GM18867 (cell line): ENCODE data around the gene NTN4.
"Not testable (repeated sequence)": the region's sequence is repeated elsewhere in the genome, so short reads cannot be mapped to it uniquely, and the experiment has no call there.

Source experiments
- ATAC-seq: cut with Tn5 transposase; IDR thresholded peaks from one replicate; pipeline ENCODE4 v1.9.1; 2021; ENCODE audit warnings: mild to moderate bottlenecking, moderate library complexity; ENCODE audit not compliant: unreplicated experiment

NTN4 gene

DNA sequence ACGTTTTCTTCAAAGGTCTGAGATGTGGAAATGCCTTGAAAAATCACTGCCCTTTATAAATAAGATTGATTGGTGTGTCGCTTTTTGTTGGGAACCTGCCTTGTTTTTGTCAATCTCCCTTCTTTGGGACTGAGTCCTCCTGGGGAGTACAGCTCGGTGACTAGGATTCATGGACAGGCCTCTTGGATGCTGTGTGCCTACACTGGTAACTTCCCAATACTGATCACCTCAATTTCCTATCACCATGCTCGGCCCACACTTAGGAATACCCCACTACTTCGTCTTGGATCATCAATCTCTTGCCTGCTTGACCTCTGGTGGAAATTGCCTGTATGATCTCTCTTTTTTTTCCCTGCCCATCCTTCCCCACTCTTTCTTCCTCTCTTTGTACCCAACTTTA, 34.2 kb downstream of the NTN4 start:
- ATAC-seq: no peak

DNA sequence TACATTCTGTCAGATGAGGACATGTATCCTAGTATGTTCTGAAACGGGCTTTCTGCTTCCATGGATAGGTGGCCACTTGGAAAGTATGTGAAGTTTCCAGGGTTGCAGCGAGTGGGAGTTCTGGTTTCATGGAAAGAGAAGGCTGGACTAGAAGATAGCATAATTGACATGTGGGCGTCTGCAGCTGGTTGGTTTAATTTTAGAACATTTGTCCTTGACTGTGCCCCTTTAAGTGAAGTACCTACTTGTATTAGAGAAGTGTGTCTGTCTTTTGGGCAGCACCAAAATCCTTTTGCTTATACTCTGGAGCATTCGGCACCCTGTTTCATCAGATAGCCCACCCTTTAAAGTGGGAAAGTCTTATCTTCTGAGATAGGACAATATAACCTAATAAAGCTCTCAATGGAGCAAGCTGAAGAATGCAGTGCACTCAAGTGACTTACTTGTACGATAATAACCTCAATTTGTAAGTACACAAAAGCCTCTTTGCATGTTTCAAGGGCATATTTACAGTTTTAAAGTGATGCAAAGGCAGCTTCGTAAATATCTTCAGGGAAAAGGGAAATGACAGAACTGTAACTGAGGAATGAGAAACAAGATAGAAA, 35.2 kb downstream of the NTN4 start:
- ATAC-seq: no peak

DNA sequence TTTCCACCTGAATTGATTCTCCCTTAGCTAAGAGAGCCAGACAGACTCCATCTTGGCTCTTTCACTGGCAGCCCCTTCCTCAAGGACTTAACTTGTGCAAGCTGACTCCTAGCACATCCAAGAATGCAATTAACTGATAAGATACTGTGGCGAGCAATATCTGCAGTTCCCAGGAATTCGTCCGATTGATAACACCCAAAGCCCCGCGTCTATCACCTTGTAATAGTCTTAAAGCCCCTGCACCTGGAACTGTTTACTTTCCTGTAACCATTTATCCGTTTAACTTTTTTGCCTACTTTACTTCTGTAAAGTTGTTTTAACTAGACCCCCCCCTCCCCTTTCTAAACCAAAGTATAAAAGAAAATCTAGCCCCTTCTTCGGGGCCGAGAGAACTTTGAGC, 44.5 kb downstream of the NTN4 start:
- not testable (repeated sequence) for ATAC-seq

DNA sequence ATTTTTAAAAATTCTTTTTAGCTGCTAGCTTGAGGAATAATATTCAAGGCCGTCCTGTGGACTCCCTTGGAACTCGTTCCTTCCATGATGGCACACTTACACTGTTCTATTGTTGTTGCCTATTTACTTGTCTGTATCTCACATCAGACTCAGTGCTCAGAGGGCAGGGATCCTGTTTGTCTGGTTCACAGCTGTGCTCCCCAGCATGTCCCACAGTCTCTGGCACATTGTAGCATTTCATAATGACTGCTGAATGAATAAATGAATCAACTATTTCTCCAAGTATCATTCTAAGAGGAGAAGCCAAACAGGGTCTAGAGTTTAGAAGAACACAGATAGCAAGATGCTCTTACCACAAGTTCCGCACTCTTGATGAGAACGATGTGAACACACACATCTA, 48.0 kb downstream of the NTN4 start:
- ATAC-seq: no peak

DNA sequence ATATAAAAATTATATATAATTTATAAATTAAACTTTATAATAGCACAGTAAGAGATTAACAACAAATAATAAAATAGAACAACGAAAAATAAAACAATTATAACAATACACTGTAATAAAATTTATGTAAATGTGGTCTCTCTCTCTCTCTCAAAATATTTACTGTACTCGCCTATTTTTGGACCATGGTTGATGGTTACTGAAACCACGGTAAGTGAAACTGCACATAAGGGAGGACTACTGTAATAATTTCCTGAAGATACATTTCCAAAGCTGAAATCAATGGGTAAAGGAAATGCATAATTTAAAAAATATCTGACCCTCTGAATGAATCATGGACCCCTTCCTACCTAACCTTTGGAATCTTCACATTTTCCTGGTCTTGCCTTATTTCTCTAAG, 48.9 kb downstream of the NTN4 start:
- ATAC-seq: no peak

DNA sequence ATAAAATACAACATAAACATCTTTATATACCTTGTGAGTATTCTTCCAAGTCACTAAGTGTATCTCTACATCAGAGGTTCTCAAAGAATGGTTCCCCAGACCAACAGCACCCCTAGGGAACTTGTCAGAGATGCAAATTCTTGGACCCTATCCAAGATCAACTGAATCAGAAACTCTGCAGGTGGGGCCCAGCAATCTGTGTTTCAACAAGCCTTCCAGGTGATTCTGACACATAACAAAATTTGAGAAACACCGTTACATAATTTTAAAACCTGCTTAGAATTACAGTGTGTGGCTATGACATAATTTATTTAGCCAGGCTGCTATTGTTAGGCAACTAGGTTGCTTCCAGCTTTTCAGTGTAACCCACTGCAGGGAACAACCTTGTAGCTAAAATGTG, 49.8 kb downstream of the NTN4 start:
- no peak for ATAC-seq

DNA sequence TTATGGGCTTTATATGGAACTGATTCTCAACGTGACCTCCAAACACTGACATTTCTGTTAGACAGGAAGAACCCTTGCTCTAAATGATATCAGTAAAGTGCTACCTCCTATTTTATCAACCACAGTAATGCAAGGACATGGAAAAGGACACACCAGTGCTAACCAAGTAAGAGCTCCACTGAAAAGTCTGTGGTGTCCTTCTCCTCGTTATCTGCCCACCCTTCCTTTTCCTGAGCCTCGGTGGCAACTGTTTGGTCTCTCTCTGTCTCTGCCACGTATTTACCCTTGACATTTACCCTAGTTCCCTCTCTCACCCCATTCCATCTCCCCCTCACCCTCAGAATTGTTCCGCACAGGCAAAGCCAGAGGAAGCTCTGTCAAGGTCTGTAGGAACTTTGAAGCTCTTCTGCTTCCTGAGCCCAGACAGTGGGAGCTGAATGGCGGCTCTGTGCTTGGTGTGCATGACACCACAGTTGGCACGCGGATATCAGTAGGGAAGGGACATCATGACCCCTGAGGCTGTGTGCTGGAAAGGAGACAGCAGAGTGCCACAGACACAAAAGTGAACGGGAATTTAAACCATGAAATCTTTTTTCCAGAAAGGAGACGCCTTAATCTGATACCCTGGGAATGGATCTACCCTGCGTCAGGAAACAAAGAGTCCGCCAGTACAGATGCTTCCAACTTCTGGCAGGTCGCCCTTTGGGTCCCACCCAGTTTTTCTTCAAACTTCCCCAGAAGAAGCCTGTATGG, 50.8 kb downstream of the NTN4 start:
- ATAC-seq: no peak

DNA sequence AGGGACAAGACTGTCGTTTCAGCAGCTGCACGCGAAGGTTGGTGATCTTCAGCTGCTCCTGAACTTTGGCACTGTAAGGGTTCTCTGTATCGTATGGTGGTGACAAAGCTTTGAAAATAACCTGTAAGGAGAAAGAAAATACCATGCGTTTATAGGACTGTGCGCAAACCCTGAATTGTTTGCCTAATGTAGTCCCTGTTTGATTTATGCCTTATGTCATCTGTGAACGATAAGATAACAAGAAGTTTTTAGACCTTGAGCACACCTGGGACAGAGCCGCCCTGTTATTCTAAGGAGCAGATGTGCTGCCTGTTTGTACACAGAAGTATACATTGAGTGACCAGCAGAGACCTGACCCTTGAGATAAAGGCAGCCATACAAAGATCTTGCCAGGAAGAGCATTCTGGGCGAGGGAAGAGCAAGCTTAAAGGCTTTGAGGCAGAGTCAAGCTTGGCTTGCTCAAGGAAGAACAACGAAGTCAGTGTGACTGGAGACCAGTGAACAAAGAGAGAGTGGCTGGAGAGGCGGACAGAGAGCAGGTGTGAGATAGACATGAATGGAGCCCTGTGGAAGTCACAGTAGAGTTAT, 52.4 kb downstream of the NTN4 start:
- ATAC-seq: no peak

DNA sequence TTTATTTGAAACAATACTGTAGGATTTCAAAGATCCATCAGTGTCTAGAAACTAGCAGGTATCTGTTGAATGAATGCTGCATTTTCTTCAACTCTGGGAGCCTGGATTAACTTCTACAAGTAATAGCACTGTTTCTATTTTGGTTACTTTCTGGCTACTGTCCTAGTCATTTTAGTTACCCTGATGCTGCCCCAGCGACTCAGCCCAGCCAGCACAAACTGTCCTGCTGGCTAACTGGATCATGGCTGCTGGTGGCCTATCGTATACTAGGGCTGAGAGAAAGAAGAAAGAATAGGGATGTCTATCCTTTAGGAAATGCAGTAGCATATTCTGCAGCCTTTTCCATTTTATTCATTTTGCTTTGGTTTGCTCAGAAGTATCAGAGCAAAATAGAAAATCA, 53.9 kb downstream of the NTN4 start:
- ATAC-seq: no peak

DNA sequence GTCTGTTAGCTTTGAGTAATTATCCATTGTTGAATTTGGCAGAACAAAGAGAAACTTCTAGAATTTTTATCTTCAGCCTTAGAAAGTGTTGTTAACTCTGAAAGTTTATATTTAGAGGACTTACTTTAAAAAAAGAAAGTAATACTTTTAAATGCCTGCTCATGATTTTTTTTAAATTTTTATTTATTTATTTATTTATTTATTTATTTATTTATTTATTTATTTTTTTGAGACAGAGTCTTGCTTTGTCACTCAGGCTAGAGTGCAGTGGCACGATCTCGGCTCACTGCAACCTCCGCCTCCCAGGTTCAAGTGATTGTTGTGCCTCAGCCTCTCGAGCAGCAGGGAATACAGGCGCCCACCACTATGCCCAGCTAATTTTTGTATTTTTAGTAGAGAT, 54.8 kb downstream of the NTN4 start:
- not testable (repeated sequence) for ATAC-seq

DNA sequence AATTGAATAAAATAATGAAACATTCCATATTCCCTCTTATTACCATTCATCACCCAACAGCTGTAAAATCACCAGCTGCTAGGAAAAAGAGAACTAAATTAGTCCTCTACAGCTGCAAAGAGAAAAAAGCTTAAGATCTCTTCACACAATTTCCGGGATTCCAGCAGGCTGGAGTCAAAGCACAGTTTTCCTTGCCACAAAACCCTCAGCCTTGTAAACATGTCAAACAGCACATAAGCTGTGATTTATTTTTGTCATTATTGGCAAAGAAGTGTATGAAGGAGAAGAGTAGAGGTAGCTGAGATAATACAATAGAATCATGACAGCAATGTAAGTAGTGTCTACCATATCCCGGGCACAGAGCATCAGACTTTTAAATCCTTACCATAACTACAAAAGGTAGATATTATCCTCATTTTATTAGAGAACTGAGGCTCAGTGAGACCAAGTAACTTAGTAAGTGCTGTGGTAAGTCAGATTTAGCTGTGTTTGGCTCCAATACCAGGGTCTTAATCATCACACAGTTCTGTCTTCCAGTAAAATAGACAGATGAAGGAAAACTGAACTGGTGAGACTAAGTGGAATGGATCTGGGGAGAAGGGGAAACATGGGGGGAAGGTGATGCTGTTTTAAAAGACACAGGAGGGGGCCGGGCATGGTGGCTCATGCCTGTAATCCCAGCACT, 57.3 kb downstream of the NTN4 start:
- no peak for ATAC-seq

DNA sequence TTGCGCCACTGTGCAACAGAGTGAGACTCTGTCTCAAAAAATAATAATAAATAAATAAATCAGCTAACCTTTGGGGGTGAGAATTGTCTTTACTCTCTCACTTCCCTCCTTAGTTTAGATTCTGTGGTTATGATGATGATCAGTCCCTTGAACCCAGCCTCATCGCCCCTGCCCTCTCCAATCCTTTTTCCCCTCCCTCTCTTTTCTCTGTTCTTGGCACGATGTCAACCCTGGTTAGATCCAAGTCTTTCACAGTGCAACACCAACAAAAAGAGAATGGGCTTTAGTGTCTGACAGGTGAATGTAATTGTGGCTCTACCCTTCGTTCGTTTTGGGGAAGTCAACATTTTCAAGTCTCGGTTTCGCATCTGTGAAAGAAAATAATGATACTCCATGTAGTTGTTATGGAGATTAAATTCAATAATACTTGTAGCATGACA, 59.0 kb downstream of the NTN4 start:
- ATAC-seq: peak; percentile 84

DNA sequence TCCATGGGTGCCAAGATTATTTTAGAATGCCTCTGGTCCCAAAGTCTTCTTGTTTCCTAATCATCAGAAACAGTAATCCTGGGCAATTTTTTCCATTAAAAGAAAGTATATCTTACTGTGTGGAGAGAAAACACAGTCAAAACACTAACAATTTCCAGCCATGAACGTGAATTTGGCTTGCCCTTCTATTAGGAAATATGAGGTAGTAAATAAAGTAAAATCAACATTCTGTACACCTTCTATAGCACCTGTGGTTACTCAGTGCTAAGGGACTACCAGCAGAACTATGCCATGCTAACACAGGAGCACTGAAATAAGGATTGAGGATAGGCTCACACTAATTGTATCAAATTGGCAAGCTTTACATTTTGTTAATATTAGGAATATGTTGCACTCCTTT, 60.1 kb downstream of the NTN4 start:
- no peak for ATAC-seq

DNA sequence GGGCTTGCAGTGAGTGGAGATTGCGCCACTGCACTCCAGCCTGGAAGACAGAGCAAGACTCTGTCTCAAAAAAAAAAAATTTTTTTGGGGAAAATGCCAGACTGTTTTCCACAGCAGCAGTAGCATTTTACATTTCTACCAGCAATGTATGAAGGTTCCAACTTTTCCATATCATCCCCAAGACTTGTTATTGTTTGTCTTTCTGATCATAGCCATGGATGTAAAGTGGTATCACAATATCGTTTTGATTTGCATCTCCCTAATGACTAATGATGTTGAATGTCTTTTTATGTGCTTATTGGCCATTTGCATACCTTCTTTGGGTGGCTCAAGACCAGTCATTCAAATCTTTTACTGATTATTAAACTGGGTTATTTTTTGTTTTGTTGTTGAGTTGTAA, 63.7 kb downstream of the NTN4 start:
- no peak for ATAC-seq

DNA sequence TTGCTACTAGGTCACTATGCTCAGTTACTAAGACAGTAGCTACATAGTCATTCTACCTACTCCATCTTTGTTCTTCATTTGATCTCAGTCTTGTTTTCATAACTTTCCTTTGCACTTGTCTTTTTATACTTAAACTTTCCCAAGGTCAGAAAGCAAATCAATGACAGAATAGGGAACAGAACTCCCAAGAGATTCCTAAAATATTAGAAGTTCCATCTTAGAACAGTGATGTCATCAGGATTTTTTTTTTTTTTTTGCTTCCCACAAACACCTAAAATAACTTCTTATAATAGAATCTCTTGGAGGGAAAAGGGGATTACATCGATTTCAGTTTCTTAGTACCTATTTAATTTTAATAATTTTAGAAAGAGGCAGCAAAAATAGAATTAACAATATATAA, 65.8 kb downstream of the NTN4 start:
- ATAC-seq: no peak

DNA sequence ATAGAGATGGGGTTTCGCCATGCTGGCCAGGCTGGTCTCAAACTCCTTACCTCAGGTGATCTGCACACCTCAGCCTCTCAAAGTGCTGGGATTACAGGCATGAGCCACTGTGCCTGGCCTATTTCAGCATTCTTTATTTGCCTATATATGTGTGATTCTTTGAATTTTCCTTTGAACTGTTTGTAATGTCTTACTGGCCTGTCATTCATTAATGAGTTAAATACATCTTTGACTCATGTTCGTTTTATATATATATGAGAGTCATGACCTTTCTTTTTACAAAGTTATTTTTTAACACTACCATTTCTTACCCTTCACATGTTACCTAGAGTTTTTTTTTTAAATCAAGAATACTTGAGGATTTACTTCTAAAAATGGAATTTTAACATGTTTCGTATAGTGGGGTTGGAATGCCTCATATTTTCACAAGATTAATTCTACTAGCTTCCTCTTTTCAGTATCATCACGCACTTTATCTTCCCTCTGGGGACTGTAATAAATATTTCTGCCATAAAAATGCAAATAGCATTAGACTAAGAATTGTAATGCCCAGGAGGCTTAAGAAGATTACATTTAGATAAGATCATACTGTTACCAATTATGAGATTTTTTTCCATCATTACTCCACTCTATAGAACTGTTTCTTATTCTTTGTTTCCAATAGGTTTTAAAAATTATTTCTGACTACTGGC, 66.7 kb downstream of the NTN4 start:
- no peak for ATAC-seq

DNA sequence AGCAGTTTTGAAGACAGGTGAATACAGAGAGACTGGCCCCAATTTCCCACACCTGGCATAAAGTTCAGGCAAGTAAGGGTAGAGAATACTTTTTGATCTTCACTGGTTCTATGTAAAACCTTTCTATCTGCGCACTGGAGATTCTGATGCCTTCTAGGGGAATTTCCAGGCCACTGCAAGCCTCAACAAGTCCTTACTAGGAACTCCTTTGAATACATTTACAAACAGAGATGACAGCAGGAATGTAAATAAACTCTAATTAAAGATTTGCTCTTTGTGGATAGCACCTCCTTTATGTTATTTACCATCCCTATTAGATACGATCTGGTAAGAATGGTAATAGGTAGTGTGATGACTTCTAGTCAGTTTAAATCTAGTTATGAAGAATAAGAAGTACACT, 69.2 kb downstream of the NTN4 start:
- ATAC-seq: no peak

DNA sequence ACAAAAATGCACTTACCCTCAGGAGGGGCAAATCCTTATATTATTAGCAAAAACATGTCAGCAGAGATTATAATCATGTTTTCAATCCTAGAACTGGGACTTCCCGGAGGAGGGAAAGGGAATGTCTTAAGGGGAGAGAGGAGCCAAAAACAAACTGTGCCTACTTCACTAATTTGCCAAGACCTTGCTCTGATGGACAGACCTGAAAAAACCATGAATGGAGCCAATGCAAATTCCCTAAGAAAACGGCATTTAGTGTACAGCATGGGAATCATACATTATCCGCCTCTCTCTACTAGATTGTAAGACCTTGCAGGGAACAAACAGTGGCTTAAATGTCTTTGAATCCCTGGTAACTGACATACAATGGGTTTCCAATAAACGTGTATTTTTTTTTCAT, 70.4 kb downstream of the NTN4 start:
- no peak for ATAC-seq

DNA sequence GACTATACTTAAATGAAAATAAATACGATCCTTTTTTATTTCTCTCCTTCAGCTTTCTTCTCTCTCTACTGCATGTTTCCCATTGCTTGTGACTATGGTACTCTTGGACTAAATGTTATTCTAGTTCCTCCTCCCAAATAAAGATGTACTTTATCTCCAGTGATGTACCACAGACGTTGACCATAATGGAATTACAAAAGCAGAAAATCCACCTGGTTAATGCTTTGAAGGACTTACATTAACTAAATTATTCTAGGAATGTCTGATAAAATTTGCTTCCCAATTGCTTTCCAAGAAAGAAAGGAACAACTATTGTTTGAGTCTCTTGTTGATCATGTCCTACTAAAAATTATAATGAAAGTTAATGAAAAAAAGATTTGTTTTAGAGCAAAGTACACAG, 71.8 kb downstream of the NTN4 start:
- ATAC-seq: no peak

DNA sequence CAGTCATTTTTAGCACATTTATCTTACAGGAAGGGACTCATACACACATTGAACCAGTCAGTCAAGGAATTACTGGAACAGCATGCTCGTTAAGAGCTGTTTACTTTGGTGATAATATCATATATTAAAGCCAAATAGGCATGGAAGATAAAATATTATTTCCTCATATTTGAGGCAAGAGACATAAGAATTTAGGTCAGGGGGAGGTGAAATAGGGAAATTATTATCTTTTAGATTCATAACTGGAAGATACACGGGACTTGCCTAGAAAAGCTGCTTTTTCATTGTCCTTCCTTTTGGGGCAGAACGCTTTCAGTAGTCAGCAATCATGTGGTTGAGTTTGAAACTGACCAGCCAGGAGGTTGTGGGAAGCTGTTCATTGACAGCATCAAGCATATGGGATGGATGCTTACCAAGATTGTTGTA, 72.5 kb downstream of the NTN4 start:
- no peak for ATAC-seq

DNA sequence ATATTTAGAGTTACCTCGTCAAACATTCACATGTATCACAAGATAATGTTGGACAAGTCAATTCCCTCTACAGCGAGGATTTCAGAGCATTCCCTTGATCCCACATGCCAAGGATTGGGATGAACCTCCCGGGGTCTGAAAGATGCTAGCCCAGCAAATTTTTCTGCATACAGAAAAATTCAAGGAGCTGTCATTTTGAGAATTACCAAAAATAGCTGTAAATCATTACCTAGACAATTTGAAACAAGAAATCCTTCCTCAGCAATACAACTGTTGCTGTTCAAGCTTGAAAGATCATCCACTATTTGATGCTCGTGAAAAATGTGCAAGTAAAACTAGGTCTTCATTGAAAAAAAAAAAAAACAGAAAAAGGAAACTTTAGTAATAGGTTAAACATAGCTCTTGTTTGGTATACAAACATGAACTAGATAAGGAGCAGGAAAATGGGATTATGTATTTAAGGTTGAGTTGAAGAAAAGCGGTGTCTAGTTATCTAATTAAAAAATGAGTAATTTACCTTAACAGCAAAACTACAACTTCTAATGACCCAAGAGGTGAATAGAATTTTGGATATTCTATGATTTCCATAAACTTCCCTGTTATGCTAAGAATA, 73.1 kb downstream of the NTN4 start:
- ATAC-seq: no peak
